GM18517 (cell line): ENCODE results near the gene CYP46A1.
"Not testable (repeated sequence)": the region's sequence is repeated elsewhere in the genome, so short reads cannot be mapped to it uniquely, and the experiment has no call there.

Experiments
- ATAC-seq: cut with Tn5 transposase; IDR thresholded peaks from one replicate; pipeline ENCODE4 v1.9.1; 2021; ENCODE audit warnings: mild to moderate bottlenecking, moderate library complexity; ENCODE audit not compliant: unreplicated experiment

CYP46A1 gene

DNA sequence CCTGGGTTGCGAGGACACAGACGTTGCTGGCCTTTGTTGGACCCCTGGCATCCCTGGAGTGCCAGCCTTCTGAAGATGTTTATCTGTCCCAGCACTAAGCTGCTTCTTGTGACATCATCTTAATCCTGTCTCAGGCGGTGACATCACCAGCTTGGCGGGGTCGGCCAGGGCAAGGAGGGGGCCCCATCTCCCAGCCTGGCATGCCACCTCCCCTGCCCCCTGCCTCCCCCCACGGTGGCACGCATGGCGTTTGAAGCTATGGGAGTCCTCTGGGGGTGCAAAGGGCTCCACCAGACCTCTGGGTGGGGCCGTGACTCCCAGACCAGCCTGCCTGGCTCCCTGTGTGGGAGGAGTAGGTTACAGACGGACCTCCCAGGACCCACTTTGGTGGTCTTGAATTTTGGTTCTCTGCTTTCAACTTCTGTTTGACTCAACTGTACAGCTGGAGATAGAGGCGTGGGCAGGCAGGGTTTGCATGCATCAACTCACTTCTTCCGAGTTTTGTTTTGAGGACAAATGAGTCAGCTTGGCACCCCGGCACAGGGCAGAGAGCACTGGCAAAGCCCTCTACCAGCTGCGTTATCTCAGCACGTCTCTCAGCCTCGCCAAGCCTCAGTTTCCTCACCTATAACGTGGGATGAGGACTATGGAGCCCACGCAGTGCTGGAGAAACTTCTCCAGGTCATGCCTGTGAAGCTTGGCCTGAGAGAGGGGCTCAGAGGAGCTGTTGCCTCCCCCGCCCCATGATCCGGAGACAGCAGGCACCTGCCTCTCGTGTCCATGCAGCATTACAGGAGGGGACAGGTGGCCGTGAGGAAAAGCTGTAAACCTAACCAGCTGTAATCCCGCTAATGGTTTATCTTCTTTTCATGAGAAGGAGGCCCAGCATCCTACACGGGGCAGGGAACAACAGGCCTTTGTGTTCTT lies 70.3 kb downstream of the CYP46A1 start:
- no peak for ATAC-seq

DNA sequence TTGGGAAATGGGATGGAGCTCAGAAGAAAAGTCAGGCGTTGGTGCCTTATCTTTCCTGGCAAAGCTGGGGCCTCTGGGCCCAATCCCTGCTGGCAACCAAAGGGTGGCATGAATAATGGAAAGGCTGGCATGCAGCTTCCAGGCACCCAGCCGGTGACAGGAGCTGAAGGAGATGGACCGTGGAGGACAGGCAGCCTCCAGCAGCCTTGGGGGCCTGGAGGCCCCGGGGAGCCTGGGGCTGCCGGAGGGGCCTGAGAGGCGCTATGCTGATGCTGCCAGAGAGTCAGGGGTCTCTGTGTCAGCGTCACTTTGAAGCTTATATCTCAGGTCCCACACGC lies 70.9 kb downstream of the CYP46A1 start:
- ATAC-seq, result no peak

DNA sequence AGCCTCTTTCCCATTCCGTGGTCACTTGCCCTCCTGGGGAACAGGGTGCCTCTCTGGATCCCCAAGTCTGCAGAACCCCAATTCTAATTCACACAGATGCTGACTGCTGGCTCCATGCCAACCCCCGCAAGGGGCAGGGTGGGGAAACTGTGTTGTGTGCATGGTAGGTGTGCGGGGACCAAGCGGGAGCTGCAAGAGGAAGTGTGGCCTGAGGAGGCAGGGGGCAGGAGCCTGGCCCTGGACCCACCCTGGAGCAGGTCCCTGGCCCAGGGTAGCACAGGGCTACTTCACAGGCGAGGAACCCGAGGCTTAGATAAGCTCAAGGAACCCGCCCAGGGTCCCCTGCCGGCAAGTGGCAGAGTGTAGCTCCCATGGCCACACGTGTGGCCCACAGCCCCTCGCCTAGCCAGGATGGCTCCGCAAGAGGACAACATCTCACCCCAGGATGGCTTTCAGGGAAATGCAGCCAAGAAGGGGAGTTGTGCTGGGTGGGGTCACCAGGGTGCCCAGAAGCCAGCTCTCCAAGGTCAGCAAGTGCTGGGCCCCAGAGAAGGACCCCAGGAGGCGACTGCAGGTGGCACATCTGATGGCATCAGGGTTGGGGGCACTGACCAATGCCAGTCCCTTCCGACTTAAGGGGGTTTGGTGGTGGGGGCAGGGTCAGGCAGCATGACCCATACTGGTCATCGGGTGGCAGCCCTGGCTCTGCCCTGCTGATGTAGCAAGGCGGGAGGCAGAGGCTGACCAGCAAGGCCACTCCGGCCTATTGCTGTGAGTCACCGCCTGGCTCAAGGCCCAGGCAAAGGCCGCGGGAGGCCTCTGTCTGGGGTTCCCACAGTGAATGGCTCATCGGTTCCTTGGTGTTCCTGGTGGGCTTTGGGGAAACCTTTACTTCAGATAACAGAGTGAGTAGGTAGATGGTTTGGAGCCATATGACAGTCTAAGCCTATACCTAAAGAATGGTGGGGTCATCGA lies 71.8 kb downstream of the CYP46A1 start:
- no peak for ATAC-seq

DNA sequence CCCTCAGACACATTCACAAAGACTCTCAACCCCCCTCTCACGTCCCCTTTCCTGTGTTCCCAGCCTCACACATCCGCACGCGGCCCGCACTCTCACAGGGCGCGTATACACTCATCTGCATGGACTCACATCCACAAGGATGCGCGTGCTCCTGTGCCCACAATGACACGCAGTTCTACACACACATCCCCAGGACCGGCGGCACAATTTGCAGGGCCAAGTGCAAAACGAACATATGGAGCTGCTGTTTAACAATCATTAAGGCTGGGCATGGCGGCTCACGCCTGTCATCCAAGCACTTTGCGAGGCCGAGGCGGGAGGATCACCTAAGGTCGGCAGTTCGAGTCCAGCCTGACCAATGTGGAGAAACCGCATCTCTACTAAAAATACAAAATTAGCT lies 72.7 kb downstream of the CYP46A1 start:
- no peak for ATAC-seq

DNA sequence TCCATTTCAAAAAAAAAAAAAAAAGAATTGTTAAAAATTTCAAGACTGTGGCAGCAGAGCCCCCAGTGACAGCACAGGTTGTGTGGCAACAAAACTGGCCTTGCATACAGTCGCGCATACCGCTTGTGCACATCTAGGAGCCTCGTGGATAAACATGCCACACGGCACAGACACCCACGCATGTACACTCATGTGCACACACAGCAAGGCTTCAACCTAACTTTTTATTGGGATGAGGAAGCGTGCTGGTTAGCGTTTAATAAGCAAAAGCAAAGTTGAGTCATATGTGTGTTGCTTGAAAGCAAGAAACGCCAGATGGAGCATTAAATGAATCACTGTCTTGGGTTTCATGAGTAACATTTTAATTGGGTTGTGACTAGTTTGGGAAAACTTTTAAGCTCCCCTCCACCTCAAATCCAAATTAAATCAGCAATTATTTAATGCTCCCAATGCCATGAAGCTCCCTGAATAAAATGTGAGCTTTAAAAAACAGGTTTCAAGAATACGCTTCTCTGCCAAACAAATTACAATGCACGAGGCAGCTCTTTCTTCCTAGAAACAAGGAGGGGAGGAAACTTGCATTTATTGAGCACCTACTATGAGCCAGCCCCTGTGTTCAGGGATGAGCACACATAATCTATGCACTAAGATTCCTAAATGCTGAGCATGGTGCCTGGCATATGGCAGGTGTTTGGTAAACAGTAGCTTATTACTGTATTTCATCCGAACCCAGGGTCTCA lies 73.4 kb downstream of the CYP46A1 start:
- ATAC-seq, result no peak

DNA sequence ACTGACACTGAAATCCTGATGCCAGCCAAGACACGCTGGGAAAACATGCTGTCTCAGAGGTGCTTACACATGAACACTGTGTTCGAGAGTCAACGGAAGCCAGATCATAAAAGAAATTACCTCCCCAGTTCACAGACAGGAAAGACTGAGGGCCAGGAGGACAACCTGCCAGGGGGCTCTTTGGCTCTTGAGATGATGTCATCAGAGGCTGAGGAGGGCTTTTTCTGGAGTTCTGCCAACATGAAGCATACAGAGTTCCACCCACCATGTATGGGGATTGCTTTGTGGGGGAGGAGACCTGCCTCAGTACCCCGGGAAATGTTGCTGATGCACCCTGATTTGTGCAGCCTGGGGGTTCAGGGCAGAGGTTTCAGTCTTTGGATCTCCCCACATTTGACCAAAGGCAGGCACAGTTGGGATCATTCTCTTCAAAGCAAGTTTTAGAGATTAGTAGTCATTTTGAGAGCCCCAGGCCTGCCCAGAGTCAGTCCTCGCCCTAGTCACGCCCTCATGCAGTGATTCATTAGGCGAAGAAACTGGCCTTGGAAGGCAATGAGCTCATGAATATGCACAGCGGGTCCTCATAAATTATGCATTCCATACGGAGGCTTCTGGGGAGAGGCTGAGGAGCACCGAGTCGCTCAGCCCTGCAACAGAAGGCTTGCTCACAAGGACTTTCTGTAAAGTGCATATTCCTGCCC lies 74.2 kb downstream of the CYP46A1 start:
- no peak for ATAC-seq

DNA sequence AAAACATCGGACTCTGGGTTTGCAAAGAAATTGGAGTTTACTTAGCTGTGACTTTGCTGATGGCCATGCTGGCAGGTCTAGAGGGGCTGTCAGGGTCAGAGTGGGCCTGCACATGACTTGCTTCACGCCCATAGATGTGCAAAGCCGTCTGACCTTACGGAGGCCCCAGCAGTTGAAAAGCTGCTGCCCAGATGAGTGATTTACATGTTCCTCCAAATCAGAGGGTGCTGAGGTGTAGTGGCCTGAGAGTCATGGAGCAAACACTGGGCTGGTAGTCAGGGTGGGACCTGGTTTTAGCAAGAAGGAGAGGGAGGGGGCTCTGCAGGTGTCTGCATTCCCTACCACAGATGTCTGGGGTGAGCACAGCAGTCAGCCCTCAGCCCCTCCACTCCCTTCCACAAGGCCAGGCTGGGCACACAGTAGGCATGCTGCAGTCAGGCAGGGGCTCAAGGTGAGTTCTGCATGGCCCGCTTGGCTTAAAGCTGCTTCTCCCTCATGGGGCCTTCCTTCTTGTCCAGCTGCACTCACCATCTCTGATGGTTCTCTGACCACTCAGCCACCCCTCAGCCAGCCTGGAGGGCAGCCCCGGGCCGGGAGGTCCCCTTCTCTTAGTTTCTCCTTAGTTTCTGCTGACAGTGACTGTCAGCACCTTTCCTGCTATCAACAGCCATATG lies 74.9 kb downstream of the CYP46A1 start:
- no peak for ATAC-seq

DNA sequence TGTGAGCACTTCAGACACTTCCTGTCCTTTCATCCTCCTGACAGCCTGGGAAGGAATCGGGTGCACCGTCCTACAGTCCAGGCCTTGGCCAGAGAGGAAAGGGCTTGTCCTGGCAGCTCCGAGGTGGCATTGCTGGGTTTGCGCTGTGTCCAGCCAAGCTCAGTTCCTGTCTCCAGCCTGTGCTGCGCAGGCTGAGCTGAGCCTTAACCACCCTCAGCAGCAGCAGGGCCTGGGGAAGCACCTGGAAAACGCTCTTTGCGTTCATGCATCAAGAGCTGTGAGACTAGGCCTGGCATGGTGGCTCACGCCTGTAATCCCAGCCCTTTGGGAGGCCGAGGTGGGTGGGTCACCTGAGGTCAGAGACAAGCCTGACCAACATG lies 75.4 kb downstream of the CYP46A1 start:
- ATAC-seq, result no peak

DNA sequence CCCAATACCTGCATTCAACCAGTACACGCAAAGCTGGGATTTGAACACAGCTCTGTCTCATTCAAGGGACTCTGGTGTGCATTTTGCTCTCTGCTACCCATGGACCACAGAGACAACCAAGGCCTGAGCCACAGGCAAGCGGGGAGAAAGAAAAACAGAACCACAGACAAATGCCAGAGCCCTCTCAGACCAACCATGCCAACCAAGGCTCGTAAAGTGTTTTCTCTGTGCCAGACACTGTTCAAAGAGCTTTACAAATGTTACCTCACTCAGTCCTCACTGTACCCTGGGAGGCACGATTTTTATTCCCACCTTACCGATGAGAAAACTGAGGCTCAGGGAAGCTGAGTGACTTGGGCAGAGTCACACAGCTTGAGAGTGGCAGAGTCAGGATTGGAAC lies 76.7 kb downstream of the CYP46A1 start:
- ATAC-seq, result no peak

DNA sequence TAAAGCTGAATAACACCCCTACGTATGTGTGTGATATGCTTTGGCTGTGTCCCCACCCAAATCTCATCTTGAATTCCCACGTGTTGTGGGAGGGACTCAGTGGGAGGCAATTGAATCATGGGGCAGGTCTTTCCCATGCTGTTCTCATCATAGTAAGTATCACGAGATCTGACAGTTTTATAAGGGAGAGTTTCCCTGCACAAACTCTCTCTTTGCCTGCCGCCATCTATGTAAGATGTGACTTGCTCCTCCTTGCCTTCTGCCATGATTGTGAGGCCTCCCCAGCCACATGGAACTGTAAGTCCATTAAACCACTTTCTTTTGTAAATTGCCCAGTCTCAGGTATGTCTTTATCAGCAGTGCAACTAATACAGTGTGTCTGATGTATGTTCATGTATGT lies 78.8 kb downstream of the CYP46A1 start:
- not testable (repeated sequence) for ATAC-seq

DNA sequence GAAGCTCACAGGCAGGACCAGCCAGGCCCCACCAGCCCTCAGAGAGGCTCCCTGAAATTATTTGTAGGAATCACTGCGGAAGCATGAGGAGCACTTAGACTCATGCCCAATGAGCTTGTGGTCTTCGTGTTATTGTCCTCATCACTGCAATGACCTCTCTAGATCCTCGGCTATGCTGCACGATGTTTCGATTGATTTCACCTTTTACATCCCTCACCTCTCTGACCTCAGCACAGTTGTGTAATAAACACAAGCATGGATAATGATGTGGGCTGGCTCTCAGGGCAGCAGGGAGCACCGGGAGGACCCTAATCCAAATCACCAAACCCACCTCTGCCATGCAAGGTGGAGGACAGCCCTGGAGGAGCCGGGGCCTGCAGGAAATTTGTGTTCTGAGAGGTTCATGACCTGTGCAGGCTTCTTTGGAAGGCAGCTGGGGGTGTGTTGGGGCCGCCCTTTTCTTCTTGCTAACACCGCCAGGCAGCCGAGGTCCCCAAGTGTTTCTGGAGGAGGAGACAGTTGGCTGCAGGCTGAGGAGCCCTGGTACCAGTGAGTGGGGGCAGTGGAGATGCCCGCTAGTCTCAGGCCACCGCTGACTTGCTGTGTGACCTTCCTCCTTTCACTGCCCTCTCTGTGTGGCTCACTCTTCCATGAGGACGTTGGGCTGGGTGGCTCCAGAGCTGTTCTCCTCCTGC lies 79.6 kb downstream of the CYP46A1 start:
- ATAC-seq, result no peak

DNA sequence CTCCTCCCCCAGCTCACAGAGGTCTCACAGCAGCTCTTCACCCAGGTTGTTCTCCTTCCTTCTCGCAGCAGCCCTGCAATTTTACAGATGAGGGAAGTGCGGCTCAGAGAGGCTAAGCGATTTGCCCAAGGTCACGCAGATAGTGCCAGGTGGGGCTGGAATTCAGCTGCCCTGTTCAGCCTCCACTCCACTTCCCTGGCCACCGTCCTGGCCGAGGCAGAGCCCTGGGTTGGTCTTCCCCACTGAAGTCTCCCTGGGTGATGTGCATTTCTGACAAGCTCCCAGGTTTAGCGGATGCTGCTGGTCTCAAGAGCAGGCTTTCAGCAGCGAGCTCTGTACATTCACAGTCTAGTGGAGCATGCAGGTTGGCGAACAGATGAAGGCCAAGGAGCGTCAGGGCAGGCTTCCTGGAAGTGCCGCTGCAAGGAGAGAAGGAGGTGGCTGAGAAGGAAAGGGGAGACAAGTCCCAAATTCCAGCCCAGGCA lies 80.2 kb downstream of the CYP46A1 start:
- ATAC-seq, result no peak

DNA sequence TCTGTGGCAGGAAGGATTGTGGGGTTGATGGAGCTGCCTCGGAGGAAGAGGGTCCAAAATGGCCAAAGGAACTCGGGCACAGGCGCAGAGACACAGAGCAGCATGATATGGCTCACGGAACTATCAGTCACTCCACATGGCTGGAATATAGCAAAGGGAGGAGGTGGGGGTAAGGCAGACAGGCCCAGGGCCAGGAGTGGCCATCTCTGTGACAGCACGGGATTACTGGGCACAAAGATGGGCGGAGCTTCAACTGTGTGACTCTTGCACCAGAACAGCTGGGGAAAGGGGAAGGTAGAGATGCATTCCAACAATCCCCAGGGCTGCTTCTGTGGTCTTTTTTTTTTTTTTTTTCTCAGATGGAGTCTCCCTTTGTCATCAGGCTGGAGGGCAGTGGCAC lies 84.3 kb downstream of the CYP46A1 start:
- ATAC-seq, result no peak

DNA sequence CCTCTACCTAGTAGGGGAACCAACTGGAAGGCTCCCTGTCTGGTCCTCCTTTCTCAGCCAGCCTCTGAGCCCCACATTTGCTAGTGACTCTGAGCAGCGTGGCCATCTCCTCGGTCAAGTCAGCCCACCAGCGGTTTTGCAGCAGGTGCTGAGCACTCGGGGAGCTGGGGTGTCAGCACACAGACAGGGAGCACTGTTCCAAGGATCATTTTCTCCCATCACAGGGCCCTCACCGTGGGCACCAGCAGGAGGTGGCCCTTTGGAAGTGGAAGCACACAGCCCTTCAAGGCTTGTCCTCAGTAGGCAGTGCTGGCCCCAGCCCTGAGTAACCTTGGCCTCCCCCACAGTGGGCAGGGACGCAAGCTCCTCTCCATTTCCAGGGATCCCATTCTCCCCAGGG lies 85.0 kb downstream of the CYP46A1 start:
- no peak for ATAC-seq

DNA sequence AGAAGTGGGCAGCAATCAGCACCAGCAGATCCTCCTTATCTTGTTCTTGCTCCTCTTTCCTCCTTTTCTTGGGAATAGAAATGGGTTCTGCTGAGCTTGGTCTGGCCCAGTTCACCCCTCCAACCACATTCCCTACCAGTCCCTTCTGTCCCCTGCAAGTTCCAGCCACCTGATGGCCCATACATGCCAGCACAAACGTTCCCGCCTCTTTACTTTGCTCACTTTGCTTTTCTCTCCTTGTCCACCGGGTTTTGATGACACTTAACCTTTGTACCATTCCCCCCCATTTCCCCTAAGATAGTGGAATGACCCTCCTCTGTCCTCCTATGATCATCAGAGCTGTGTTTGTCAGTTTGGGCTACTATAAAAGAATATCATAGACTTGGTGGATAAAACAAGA lies 85.7 kb downstream of the CYP46A1 start:
- ATAC-seq, result no peak

DNA sequence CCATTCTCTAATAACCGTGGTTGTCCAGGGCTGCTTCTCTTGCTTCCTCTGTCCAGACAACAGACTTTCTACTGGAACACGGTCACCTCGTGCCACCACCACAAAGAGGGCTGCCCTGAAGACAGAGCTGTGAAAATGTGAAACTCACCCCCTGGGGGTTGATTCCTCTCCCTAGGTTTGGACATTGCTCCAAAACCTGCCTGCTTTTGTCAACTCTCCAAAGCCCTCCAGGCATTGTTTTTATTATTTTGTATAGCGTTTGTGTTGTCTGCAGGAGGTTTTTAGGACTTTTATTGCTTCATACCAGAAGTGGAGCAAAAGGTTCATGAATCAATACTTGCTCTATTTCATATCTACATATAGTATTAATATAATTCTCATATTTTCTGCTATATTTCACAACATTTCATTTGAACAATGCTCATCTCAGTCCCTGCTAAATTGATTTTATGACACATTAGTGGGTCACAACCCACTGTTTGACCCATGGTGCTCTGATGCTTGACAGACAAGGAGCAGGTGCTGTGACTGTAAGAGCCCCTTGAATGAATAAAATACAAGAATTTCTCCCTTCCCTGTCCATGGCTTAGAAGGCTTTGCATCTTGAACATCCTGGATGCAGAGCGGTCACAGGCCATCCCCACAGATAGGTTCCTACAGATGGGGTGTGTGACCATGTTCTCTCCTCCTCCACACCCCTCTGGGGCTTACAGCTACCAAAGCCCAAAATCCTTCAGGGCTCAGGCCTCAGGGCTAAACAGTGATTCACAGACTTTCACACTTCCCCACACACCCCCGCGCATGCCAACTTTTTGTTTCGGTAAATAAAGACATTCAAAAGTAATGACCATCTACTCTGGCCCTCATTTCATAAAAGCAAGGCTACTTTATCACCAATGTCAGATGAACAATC lies 88.5 kb downstream of the CYP46A1 start:
- no peak for ATAC-seq

DNA sequence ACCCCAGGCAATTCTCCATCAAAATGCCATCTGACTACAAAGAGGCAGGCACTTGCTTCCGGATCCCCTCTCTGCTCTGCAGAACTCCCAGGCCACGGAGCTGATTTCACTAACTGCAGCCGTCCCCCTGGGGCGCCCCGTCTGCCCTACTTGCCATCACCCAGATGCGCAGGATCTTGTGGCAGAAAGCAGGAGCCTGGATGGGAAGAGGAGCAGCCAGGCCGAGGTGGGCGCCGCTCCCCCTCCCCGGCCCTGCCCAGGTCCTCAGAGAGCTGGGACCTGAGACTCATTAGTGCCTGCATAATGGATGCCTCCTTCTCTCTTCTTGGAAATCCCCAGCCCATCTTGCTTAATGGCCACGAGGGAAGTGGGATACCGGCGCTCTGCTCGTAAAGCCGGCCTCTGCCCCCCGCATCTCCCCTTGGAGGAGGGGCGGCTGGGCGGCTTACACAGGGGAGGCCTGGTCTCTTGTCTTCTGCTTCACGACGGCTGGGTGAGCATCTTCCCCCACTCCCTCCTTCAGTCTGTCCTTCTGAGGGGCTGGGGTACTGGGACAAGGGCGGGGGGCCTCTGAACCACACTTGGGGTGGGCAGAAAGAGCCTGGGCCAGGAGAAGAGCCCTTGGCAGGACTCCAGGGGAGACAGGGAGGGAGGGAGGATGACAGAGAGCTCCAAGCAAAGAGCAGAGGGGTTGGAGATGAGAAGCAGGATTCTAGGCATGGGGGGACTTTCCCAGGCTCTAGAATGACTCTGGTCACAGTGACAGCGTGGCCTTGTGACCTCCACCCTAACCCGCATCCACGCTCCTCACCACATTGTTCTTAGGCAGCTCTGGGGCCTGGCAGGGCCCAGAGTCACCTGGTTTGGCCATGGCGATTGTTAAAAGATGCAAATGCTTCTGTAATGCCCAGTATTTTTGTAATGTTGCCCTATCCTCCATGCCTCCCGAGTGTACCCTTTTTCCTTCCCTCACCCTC lies 89.7 kb downstream of the CYP46A1 start:
- no peak for ATAC-seq
